SK-N-MC (cell line): ENCODE measurements around the gene SLC16A12.
"Not testable (repeated sequence)": the region's sequence is repeated elsewhere in the genome, so short reads cannot be mapped to it uniquely, and the experiment has no call there.

Experiments used
- DNase-seq: peaks from one replicate; pipeline ENCODE4 v3.0.0-alpha.2; 2011; ENCODE audit warnings: low read depth, low spot score
- H3K27ac ChIP-seq: fragments of 200-600 bp; sonication (generic); 2 replicates; pipeline ENCODE4 v1.5.1; 2016; ENCODE audit warnings: mixed run types
- H3K36me3 ChIP-seq: fragments of 200-600 bp; sonication (generic); 2 replicates; pipeline ENCODE4 v1.6.1; 2017; ENCODE audit warnings: antibody characterized with exemption, low read length, mixed read lengths; ENCODE audit not compliant: insufficient read depth
- H3K4me3 ChIP-seq: fragments of 200-600 bp; sonication (generic); 2 replicates; pipeline ENCODE4 v1.5.1; 2016
- H3K9ac ChIP-seq: fragments of 200-600 bp; sonication (generic); 2 replicates; pipeline ENCODE4 v1.8.0; 2017; ENCODE audit warnings: mixed run types, mixed read lengths; ENCODE audit not compliant: insufficient read length
- H3K9me3 ChIP-seq: fragments of 200-600 bp; sonication (generic); 2 replicates; pipeline ENCODE4 v1.6.1; 2017; ENCODE audit warnings: low read depth, mild to moderate bottlenecking, antibody characterized with exemption, low read length, moderate library complexity, mixed read lengths
- EZH2 ChIP-seq: fragments of 200-600 bp; sonication (generic); IDR thresholded peaks from one replicate; pipeline ENCODE4 v1.6.1; 2017; ENCODE audit warnings: antibody characterized with exemption
- FOXP2 ChIP-seq: optimal IDR thresholded peaks from 2 replicates; pipeline ENCODE3; 2011; ENCODE audit warnings: mild to moderate bottlenecking, moderate library complexity; ENCODE audit not compliant: insufficient read depth; ENCODE audit errors: extremely low read length, control extremely low read depth
- POLR2AphosphoS5 ChIP-seq: IDR thresholded peaks from 2 replicates; pipeline ENCODE4 v1.6.1; 2012; ENCODE audit warnings: mild to moderate bottlenecking, low read depth, low read length, borderline replicate concordance

Gene SLC16A12

DNA sequence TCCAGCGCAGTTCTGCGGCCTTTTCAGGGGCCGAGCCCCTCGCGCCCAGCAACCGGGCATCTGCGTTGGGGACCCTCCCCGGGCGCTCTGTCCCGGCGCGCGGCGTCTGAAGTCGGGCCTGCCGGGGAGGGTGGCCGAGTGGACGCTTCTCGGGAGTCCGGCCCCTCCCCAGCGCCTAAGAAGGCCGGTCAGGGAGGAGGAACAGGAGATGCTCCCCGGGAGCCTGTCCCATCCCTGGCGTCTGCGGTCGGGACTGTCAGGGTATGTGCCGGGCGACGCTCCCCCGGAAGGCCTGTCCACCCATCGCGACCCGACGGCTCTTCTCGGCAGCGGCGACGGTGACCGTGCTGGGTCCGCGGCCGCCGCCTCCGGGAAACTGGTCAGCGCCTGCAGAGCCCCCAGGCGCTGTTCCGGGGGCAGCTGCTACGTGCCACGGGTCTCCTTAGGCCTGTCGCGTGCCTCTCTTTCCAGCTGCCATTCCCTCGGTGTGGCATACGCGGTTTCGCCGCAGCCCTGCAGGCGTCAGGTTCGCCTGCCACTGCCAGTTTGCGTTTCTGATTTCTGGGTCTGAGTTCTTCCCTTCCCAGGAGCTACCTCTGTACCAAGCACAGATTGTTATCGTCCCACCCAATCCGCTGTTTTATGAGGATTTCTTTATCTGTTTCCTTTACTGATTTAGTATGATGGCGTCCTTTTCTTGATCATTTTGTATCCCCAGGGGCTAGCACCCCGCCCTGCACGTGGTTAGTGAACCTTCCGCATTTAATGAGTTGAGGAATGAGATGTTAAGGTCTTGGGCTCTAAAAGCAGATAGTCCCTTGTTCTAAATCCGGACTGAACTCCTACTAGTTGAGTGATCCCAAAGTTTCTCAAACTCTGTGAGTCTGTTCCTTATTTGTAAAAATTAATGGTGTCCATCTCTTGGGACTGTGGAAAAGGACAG lies 120.2 kb downstream of the SLC16A12 start:
- TF ChIP-seq FOXP2 (no peak), POLR2AphosphoS5 (no peak)

DNA sequence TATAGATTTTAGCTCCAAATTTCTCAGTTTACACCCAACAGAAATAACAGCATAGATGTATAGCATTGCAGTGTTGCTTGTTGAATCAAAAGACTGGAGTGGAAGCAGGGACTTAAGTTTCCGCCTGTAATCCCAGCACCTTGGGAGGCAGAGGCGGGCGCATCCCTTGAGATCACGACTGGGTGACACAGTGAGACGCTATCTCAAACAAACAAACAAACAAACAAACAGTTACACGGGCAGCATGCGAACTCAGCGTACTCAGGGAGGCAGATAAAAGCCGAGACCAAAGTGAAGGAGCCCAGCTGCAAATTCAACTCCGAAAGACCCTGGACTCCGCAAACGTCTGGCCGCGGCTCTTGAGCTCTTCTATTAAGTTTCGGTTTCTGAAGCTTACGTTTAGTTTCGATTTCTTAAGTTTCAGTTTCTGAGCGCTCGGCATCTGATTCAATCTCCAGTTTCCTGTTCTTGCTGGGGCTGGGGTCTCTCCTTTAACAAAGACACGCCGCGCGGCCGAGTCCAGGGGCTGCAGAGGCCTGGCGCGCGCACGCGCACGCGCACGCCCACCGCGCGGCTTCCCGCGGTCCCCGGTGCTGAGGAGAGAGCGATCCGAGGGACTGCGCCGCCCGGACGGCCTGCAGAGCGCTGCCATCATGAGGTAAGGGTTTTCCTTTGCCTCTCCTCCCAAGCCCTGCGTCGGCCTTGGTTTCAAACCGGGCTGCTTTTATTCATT lies 121.1 kb downstream of the SLC16A12 start, which contains the start of gene IFIT5:
Gene IFIT5 (plus strand): TSS at position 423 of the 733 bp plus-strand sequence. CDS start 231 bp downstream, at position 654.
- no peaks in the 10 kb centered on the region for H3K36me3 ChIP-seq
- H3K9me3 ChIP-seq, result no peaks in the 10 kb centered on the region
- H3K9ac ChIP-seq, result peak within 1 kb of the TSS; percentile 72
- no peak for DNase-seq
- H3K4me3 ChIP-seq, result peak within 1 kb of the TSS; percentile 83
- no peak within 1 kb of the TSS for H3K27ac ChIP-seq
- TF ChIP-seq EZH2 (no peak), FOXP2 (no peak), POLR2AphosphoS5 (no peak)

More for the DNA sequence above, 120.2 kb downstream of the SLC16A12 start:
- Histone ChIP-seq H3K9me3 (no peaks in the 10 kb centered on the region), H3K36me3 (no peaks in the 10 kb centered on the region), H3K4me3 (peak overlapping the region; percentile 83), H3K9ac (peak overlapping the region; percentile 72), H3K27ac (no peak overlapping the region)
- no peak for DNase-seq

DNA sequence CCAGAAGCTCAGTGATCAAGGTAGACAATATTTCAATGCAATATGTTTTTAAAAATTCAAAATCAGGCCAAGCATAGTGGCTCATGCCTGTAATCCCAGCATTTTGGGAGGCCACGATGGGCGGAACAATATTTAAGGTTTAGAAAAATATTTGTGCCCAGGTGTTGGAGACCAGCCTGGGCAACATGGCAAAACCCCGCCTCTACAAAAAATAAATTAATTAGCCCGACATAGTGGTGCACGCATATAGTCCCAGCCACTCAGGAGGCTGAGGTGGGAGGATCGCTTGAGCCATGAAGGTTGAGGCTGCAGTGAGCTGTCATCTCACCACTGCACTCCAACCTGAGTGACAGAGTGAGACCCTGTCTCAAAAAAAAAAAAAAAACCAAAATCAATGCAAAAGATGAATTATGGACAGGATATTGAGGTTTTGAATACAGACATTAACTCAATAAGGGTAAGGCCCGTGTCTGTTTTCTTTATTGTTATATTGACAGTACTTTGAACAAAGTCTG lies 121.9 kb downstream of the SLC16A12 start:
- Histone ChIP-seq H3K27ac (no peak overlapping the region), H3K9me3 (no peaks in the 10 kb centered on the region), H3K9ac (no peak overlapping the region), H3K4me3 (no peak overlapping the region), H3K36me3 (no peaks in the 10 kb centered on the region)
- TF ChIP-seq POLR2AphosphoS5, result no peak
- DNase-seq, result no peak

DNA sequence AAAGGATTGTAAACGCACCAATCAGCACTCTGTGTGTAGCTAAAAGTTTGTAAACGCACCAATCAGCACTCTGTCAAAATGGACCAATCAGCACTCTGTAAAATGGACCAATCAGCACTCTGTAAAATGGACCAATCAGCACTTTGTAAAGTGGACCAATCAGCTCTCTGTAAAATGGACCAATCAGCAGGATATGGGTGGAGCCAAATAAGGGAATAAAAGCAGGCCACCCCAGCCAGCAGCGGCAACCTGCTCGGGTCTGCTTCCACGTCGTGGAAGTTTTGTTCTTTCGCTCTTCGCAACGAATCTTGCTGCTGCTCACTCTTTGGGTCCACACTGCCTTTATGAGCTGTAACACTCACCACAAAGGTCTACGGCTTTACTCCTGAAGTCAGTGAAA lies 123.1 kb downstream of the SLC16A12 start:
- H3K27ac ChIP-seq, H3K4me3 ChIP-seq, DNase-seq, H3K36me3 ChIP-seq, H3K9ac ChIP-seq, H3K9me3 ChIP-seq: not testable (repeated sequence)

DNA sequence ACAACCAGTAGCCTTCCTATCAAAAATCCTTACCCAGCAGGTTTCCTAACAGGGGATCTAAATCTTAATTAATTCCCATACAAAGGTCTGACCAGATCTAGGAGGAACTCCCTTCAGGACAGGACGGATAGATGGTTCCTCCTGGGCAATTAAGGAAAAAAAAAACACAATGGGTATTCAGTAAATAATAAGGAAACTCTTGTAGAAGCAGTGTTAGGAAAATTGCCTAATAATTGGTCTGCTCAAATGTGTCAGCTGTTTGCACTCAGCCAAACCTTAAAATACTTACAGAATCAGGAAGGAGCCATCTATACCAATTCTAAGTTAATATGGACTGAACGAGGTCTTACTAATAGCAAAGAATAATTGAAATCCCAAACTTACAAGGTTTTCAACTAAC lies 124.3 kb downstream of the SLC16A12 start:
- H3K36me3 ChIP-seq, H3K9ac ChIP-seq, H3K9me3 ChIP-seq, H3K27ac ChIP-seq, DNase-seq, H3K4me3 ChIP-seq: not testable (repeated sequence)

DNA sequence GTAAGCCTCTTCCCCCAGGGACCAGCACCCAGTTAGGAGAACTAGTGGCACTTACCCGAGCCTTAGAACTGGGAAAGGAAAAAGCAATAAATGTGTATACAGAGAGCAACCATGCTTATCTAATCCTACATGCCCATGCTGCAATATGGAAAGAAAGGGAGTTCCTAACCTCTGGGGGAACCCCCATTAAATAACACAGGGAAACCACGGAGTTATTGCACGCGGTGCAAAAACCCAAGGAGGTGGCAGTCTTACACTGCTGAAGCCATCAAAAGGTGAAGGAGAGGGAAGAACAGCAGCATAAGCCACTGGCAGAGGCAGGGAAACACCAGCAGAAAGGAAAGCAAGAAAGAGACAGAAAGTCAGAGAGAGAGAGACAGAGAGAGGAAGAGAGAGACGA lies 124.8 kb downstream of the SLC16A12 start:
- H3K36me3 ChIP-seq, H3K4me3 ChIP-seq, H3K9me3 ChIP-seq, H3K27ac ChIP-seq, DNase-seq, H3K9ac ChIP-seq: not testable (repeated sequence)

DNA sequence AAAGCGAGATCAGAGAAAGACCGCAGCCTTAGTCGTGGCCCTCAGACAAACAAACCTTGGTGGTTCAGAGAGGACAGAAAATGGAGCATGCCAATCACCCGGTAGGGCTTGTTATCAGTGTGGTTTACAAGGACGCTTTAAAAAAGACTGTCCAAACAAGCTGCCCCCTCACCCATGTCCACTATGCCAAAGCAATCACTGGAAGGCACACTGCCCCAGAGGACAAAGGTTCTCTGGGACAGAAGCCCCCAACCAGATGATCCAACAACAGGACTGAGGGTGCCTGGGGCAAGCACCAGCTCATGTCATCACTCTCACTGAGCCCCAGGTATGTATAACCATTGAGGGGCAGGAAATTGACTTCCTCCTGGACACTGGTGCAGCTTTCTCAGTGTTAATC lies 126.1 kb downstream of the SLC16A12 start:
- DNase-seq, H3K4me3 ChIP-seq: not testable (repeated sequence)

DNA sequence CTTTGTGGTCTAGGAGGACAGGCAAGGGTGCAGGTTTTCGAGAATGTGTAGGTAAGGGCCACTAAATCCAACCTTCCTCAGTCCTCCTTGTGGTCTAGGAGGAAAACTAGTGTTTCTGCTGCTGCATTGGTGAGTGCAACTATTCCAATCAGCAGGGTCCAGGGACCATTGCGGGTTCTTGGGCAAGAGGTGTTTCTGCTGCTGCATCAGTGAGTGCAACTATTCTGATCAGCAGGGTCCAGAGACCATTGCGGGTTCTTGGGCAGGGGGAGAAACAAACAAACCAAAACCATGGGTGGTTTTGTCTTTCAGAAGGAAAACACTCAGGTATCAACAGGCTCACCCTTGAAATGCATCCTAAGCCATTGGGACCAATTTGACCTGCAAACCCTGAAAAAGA lies 127.6 kb downstream of the SLC16A12 start:
- H3K36me3 ChIP-seq, H3K9ac ChIP-seq, H3K27ac ChIP-seq, H3K4me3 ChIP-seq, DNase-seq, H3K9me3 ChIP-seq: not testable (repeated sequence)

More for the DNA sequence above, 126.1 kb downstream of the SLC16A12 start:
- not testable (repeated sequence) for H3K36me3 ChIP-seq, H3K9ac ChIP-seq, H3K9me3 ChIP-seq, H3K27ac ChIP-seq

DNA sequence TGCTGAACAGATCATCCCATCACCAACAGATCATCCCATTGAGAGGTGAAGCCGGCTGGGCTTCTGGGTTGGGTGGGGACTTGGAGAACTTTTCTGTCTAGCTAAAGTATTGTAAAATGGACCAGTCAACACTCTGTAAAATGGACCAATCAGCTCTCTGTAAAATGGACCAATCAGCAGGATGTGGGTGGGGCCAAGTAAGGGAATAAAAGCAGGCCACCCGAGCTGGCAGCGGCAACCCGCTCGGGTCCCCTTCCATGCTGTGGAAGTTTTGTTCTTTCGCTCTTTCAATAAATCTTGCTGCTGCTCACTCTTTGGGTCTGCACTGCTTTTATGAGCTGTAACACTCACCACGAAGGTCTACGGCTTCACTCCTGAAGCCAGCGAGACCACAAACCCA lies 129.2 kb downstream of the SLC16A12 start:
- not testable (repeated sequence) for H3K36me3 ChIP-seq, H3K9ac ChIP-seq, H3K27ac ChIP-seq, DNase-seq, H3K4me3 ChIP-seq, H3K9me3 ChIP-seq
